Spinal cord (tissue), 10 donors: Measurements from ENCODE around the gene C7orf57. TPM values are rescaled to one million over a fixed set of nuclear protein-coding genes. Genes with fewer than 3 reads are reported as not detected.

Experiments
- DNase-seq, 6 donors: peaks; one replicate each; pipeline versions ENCODE4 v3.0.0 to v3.0.0-alpha.2; 2013 to 2015; ENCODE audit warnings: low spot score in 6 of 6, low read depth in 4 of 6
- H3K27ac ChIP-seq: one replicate; pipeline ENCODE4 v1.5.1; 2013; ENCODE audit warnings: low read depth, low read length, control low read depth
- H3K27me3 ChIP-seq: one replicate; pipeline ENCODE4 v1.6.1; 2013; ENCODE audit warnings: low read length; ENCODE audit not compliant: control insufficient read depth, insufficient read depth
- H3K36me3 ChIP-seq: one replicate; pipeline ENCODE4 v1.6.1; 2013; ENCODE audit warnings: low read length; ENCODE audit not compliant: control insufficient read depth, insufficient read depth
- H3K4me1 ChIP-seq: one replicate; pipeline ENCODE4 v1.6.1; 2013; ENCODE audit warnings: low read length; ENCODE audit not compliant: control insufficient read depth, insufficient read depth
- H3K4me3 ChIP-seq: one replicate; pipeline ENCODE4 v1.5.1; 2013; ENCODE audit warnings: low read depth, low read length, control low read depth
- H3K9me3 ChIP-seq: one replicate; pipeline ENCODE4 v1.6.1; 2013; ENCODE audit warnings: low read length; ENCODE audit not compliant: control insufficient read depth, insufficient read depth
- WGBS: methylation state at CpG from one replicate; pipeline ENCODE4 v1.1.5; 2013; ENCODE audit warnings: missing lambda C conversion rate; ENCODE audit not compliant: insufficient coverage; 5-methylcytosine and 5-hydroxymethylcytosine counted together
- polyA plus RNA-seq, 2 donors: library from polyadenylated mRNA; unstranded; fragments of 120-200 nt; gene quantifications; one replicate each; pipeline ENCODE4 v1.2.1, GENCODE V29; 2013; ENCODE audit not compliant: insufficient read length in 2 of 2
- total RNA-seq, 2 donors: library from RNA; depleted of rRNA in 1 of 2; stranded (reverse); fragments of 120-200 nt in 1 of 2; fragments of >200 nt in 1 of 2; gene quantifications; one replicate each; pipeline versions ENCODE4 v1.2.3 to v1.2.4, GENCODE V29; 2013 to 2014
- donor health status: healthy.

C7orf57 gene
- total and polyA plus RNA-seq, 4 donors, result 1.8 to 7.9 (median 4.6) TPM

DNA sequence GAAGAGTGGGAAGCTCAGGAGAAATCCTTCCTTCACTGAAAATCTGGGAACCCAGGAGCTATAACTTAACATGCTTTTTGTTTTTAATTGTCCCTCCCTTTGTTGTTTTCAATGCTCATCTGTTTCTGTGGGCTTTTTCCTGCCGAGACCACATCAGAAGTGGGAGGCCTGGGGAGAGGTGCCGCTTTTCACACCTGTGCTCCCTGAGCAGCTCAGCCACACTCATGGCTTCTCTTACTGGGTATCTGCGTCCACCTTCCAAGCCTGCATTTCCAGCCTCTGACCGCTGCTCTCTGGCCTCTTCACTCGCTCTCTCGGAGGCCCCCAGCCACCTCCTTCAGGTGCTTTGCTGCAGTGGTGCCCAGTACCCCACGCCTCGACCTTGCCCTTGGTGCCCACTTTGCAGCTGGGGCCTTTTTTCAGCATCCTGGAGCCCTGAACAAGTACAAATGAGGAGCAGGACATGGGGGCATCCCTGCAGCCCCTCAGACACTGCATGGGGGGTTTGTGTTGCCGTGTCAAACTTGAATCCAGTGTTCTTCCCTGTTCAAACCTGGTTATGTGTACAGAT is 9.9 kb downstream of the C7orf57 start:
- WGBS, result 84% methylated on average over 9 of the region's 9 CpGs
- H3K4me3 ChIP-seq, result no peak overlapping the region
- DNase-seq, result no peak
- no peaks in the 10 kb centered on the region for H3K4me1 ChIP-seq
- peaks cover 3% of the 10 kb centered on the region for H3K27me3 ChIP-seq
- H3K27ac ChIP-seq, result no peak overlapping the region
- H3K9me3 ChIP-seq, result no peaks in the 10 kb centered on the region
- peaks cover 2% of the 10 kb centered on the region for H3K36me3 ChIP-seq

DNA sequence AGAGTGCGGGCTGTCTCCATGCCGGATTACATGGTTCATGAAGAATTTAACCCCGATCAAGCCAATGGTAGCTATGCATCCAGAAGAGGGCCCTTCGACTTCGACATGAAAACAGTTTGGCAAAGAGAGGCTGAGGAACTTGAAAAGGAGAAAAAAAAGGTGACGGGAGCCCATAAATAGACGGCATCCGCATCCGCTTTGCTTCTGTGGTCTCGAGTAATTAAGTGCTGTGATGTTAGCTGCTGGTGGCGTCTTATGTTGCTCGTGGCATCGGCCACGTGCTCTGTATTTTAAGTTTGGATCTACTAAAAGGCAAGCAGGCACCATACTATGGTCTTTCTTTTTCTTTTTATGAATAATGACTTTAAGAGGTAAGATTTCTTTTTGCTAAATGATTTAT is 11.1 kb downstream of the C7orf57 start:
- 51% methylated on average over 11 of the region's 14 CpGs for WGBS
- Histone ChIP-seq H3K27ac (no peak overlapping the region), H3K9me3 (no peaks in the 10 kb centered on the region), H3K36me3 (peaks cover 2% of the 10 kb centered on the region), H3K27me3 (peaks cover 3% of the 10 kb centered on the region), H3K4me1 (no peaks in the 10 kb centered on the region), H3K4me3 (no peak overlapping the region)
- DNase-seq, result peak in 1 of 6 donors; percentile 22

DNA sequence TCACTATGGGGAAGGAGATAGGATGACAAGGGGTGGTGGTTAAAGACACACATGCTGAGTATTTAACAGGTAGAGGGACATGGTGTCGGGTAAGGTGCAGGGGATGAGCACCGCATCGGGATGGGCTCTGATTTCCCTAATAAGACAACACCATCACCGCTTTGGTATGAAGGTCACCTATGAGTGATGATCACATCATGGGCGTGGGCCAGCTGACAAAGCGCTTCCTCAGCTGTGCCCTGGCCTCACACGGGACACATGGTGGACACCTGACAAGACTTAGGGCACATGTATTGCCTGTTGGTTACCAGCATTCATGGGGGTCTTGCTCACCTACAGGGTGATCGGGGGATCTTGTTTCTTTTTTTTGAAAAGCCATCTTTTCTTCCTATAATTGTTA is 12.8 kb downstream of the C7orf57 start:
- WGBS, result 91% methylated on average over 7 of the region's 8 CpGs
- no peak for DNase-seq
- Histone ChIP-seq H3K9me3 (no peaks in the 10 kb centered on the region), H3K4me3 (no peak overlapping the region), H3K27ac (no peak overlapping the region), H3K36me3 (peaks cover 2% of the 10 kb centered on the region), H3K27me3 (peaks cover 3% of the 10 kb centered on the region), H3K4me1 (no peaks in the 10 kb centered on the region)

DNA sequence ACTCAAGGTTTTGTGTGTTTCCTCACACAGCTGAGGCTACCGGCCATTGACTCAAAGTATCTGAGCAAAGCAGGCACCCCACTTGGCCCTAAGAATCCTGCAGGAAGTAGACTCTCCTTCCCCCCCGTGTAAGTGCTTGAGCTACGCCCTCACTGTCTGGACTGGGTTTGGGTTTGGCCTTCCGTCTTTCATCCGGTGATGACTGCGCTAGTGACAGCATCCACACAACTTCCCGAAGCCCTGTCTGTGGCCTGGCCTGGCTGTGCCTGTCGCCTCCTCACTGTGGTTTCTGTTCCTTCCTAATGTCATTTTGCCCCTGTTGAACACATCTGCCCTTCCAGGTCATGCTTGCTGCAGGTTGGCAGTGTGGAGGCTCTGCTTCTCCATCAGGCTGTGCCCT is 14.5 kb downstream of the C7orf57 start:
- peaks cover 3% of the 10 kb centered on the region for H3K27me3 ChIP-seq
- peaks cover 2% of the 10 kb centered on the region for H3K36me3 ChIP-seq
- DNase-seq, result no peak
- H3K27ac ChIP-seq, result no peak overlapping the region
- no peak overlapping the region for H3K4me3 ChIP-seq
- WGBS, result 92% methylated on average over 8 of the region's 8 CpGs
- no peaks in the 10 kb centered on the region for H3K4me1 ChIP-seq
- no peaks in the 10 kb centered on the region for H3K9me3 ChIP-seq

DNA sequence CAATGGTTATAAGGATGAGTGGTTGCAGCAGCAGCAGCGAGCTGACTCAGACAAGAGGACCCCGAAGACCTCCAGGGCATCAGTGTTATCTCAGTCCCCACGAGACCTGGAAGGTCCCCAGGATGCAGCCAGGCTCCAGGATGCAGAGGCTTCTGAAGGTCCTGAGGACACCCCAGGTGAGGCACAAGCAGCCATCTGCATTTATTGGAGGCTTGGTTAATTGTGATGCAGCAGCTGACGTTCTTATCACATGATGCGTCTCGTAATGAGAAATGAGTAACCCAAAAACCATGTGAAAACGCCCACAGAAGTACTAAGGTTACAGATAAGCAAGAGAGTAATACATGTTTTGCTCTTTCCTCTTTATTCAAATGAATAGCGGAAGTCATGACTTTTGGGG is 17.4 kb downstream of the C7orf57 start:
- no peaks in the 10 kb centered on the region for H3K27me3 ChIP-seq
- peaks cover 3% of the 10 kb centered on the region for H3K9me3 ChIP-seq
- DNase-seq, result no peak
- no peak overlapping the region for H3K4me3 ChIP-seq
- no peaks in the 10 kb centered on the region for H3K4me1 ChIP-seq
- H3K36me3 ChIP-seq, result peaks cover 2% of the 10 kb centered on the region
- H3K27ac ChIP-seq, result no peak overlapping the region
- 94% methylated on average over 2 of the region's 8 CpGs for WGBS

DNA sequence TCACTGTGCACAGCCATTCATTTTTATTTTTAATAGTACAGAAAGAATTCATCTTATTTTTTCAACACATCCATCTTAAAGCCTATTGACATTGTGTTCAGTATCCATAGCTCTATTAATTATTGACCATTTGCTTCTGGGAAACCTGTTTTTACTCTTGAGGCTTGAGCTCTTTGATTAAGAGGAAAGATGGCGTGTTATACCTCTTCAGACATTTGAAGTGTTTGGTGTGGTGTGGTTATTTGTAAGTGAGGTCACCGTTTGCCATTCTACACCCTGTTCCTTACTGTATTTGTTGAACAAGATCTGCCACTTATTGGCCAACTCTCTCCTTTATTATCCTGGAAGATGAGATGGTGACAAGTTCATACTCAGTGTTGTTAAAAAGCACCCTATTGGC is 18.4 kb downstream of the C7orf57 start:
- no peak overlapping the region for H3K27ac ChIP-seq
- no peak for DNase-seq
- peaks cover 2% of the 10 kb centered on the region for H3K36me3 ChIP-seq
- H3K27me3 ChIP-seq, result no peaks in the 10 kb centered on the region
- H3K4me1 ChIP-seq, result no peaks in the 10 kb centered on the region
- H3K4me3 ChIP-seq, result no peak overlapping the region
- no CpG with 5 or more reads among the region's 2 CpGs for WGBS
- H3K9me3 ChIP-seq, result peaks cover 3% of the 10 kb centered on the region

DNA sequence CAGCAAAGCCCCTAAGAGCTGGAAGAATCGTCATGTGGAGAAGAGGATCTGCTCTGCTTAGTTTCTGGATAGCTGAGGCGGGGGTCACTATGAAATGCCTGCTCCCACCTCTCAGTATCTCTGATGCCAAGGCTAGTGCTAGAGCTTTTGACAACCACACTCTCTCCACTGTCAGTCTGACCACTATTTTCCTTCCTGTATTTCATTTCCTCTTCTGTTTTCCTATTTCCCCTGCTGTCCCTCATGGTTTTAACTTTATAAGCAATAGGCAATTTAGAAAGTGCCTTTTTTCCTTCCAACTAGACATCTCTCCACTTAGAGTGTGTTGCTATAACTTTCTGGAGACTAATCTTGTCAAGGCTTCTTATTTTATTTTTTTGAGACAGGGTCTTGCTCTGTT is 23.6 kb downstream of the C7orf57 start:
- H3K27me3 ChIP-seq, result no peaks in the 10 kb centered on the region
- 67% methylated on average over 1 of the region's 2 CpGs for WGBS
- no peak overlapping the region for H3K27ac ChIP-seq
- no peak for DNase-seq
- no peak overlapping the region for H3K4me3 ChIP-seq
- H3K9me3 ChIP-seq, result peaks cover 3% of the 10 kb centered on the region
- no peaks in the 10 kb centered on the region for H3K36me3 ChIP-seq
- no peaks in the 10 kb centered on the region for H3K4me1 ChIP-seq

DNA sequence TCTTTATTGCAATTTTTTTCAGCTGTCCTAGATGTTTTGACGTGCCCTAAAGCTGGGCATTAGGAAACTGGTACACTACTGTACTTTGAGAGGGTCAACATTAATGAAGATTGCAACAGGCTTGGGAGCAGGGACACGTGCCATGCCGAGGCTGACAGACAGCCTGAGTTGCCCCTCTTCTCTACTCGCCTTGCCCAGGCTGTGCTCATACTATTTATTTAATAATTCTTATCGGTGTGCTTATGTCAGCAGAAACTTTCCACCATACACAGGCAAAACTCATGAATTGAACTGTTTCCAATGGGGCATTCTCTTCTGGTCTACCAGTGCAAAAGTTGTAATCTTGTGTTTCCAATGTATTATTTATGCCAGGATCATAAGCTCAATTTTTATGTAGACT is 24.4 kb downstream of the C7orf57 start:
- WGBS, result 93% methylated on average over 3 of the region's 5 CpGs

DNA sequence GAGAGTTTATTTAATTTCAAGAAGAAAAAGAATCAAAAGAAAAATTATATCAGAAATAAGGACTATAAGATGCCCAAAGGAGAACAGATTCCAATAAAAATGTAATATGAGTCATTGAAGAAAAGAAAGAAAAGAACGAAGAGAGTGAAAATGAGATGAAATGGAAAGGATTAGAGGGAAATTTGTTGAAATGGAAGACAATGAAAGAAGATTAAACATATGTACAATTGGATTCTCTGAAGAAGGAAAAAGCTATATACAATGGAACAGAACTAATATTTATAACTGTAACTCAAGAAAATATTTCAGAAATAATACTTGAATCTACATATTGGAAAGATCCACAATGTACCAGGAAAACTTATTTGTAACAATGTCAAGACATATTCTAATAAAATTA is 28.6 kb downstream of the C7orf57 start:
- H3K4me1 ChIP-seq, result no peaks in the 10 kb centered on the region
- no peaks in the 10 kb centered on the region for H3K36me3 ChIP-seq
- H3K9me3 ChIP-seq, result no peaks in the 10 kb centered on the region
- H3K27me3 ChIP-seq, result no peaks in the 10 kb centered on the region
- WGBS, result no CpG with 5 or more reads among the region's 1 CpG
- no peak for DNase-seq
- no peak overlapping the region for H3K4me3 ChIP-seq
- H3K27ac ChIP-seq, result no peak overlapping the region

More for the DNA sequence above, 24.4 kb downstream of the C7orf57 start:
- Histone ChIP-seq H3K27ac (no peak overlapping the region), H3K9me3 (peaks cover 3% of the 10 kb centered on the region), H3K27me3 (no peaks in the 10 kb centered on the region), H3K36me3 (no peaks in the 10 kb centered on the region), H3K4me3 (no peak overlapping the region), H3K4me1 (no peaks in the 10 kb centered on the region)
- DNase-seq, result no peak

DNA sequence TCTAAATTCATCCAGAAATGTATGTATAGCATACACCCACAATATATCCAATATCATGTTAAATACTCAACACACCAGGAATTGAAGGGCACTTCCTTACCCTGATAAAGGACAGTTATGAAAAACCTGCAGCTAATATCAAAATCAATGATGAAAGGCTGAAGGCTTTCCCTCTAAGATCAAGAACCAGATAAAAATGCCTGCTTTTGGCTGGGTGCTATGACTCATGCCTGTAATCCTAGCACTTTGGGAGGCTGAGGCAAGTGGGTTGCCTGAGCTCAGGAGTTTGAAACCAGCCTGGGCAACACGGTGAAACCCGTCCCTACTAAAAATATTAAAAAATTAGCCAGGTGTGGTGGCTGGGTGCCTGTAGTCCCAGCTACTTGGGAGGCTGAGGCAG is 32.1 kb downstream of the C7orf57 start:
- no peak overlapping the region for H3K4me3 ChIP-seq
- H3K27me3 ChIP-seq, result no peaks in the 10 kb centered on the region
- H3K36me3 ChIP-seq, result no peaks in the 10 kb centered on the region
- no peaks in the 10 kb centered on the region for H3K9me3 ChIP-seq
- H3K4me1 ChIP-seq, result no peaks in the 10 kb centered on the region
- WGBS, result no CpG with 5 or more reads among the region's 2 CpGs
- H3K27ac ChIP-seq, result no peak overlapping the region
- DNase-seq, result no peak
